ENCODE measurements around the gene SAPCD1. TPM values are rescaled to one million over a fixed set of nuclear protein-coding genes. Genes with fewer than 3 reads are reported as not detected.
"Not testable (repeated sequence)": the region's sequence is repeated elsewhere in the genome, so short reads cannot be mapped to it uniquely, and the experiment has no call there.

The SAPCD1 gene
- total and polyA plus RNA-seq, 10 donors, result 3.6 to 14.2 (median 6.4) TPM; not detected in 1

- intact Hi-C loops (cut with DNase I; ENCODE audit: low total_unique reads), result loop anchor here (10.0 kb wide), 1 partner anchor 61 kb away; the partner anchor contains the start of gene CLIC1
- DNase-seq, result peak; percentile 99
- Histone ChIP-seq H3K4me3 (peak within 1 kb of the TSS; percentile 74 to 98 (median 90)), H3K9me3 (no peaks in the 10 kb centered on the region), H3K27ac (peak within 1 kb of the TSS; percentile 91 to 100 (median 96)), H3K36me3 (peaks cover 0 to 26% (median 14%) of the 10 kb centered on the region in 6 donors), H3K27me3 (replicated peaks in 1 of 7) (no peaks in the 10 kb centered on the region), H3K4me1 (peaks cover 18 to 77% (median 57%) of the 10 kb centered on the region in 6 donors)
- WGBS, 5 donors, result 1 to 2% (median 1%) methylated on average over 22 to 75 of the region's 75 CpGs
- TF ChIP-seq POLR2AphosphoS5 (IDR thresholded peaks at IDR 0.05) (peak; percentile 79 to 90 (median 83)), POLR2A (IDR thresholded peaks at IDR 0.05) (peak in 1 of 3 donors; percentile 58)
- TF ChIP-seq, protein P1, sequence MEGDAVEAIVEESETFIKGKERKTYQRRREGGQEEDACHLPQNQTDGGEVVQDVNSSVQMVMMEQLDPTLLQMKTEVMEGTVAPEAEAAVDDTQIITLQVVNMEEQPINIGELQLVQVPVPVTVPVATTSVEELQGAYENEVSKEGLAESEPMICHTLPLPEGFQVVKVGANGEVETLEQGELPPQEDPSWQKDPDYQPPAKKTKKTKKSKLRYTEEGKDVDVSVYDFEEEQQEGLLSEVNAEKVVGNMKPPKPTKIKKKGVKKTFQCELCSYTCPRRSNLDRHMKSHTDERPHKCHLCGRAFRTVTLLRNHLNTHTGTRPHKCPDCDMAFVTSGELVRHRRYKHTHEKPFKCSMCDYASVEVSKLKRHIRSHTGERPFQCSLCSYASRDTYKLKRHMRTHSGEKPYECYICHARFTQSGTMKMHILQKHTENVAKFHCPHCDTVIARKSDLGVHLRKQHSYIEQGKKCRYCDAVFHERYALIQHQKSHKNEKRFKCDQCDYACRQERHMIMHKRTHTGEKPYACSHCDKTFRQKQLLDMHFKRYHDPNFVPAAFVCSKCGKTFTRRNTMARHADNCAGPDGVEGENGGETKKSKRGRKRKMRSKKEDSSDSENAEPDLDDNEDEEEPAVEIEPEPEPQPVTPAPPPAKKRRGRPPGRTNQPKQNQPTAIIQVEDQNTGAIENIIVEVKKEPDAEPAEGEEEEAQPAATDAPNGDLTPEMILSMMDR (IDR thresholded peaks at IDR 0.05 in 8 of 11, conservative IDR thresholded peaks at IDR 0.05 in 3 of 11), result peak; percentile 83 to 98 (median 93)
Measured at GRCh38 chr6:31795616-31796298, 33.3 kb downstream of the SAPCD1 start, which contains the start of gene VARS1. Gene VARS1 (minus strand): TSS chr6:31795752. CDS start chr6:31795217, 535 bp downstream.

- H3K27me3 ChIP-seq (replicated peaks in 1 of 7), result no peaks in the 10 kb centered on the region
- TF ChIP-seq, protein P1 (IDR thresholded peaks at IDR 0.05 in 8 of 11, conservative IDR thresholded peaks at IDR 0.05 in 3 of 11), result no peak
- TF ChIP-seq POLR2A (IDR thresholded peaks at IDR 0.05) (no peak), POLR2AphosphoS5 (IDR thresholded peaks at IDR 0.05) (no peak)
- no peak for DNase-seq
- intact Hi-C loops (cut with DNase I; ENCODE audit: low total_unique reads), result loop anchor here (10.0 kb wide), 1 partner anchor 62 kb away; the partner anchor contains the start of gene CLIC1
- WGBS, 5 donors, result 84 to 98% (median 97%) methylated on average over 2 of the region's 2 CpGs
- H3K36me3 ChIP-seq, result peaks cover 0 to 24% (median 10%) of the 10 kb centered on the region in 6 donors
- H3K4me3 ChIP-seq, result no peak overlapping the region
- H3K4me1 ChIP-seq, result peaks cover 18 to 65% (median 49%) of the 10 kb centered on the region in 6 donors
- H3K9me3 ChIP-seq, result no peaks in the 10 kb centered on the region
- peak overlapping the region; percentile 67 to 100 (median 95) for H3K27ac ChIP-seq
Measured at GRCh38 chr6:31796993-31797385, 34.5 kb downstream of the SAPCD1 start.

DNA sequence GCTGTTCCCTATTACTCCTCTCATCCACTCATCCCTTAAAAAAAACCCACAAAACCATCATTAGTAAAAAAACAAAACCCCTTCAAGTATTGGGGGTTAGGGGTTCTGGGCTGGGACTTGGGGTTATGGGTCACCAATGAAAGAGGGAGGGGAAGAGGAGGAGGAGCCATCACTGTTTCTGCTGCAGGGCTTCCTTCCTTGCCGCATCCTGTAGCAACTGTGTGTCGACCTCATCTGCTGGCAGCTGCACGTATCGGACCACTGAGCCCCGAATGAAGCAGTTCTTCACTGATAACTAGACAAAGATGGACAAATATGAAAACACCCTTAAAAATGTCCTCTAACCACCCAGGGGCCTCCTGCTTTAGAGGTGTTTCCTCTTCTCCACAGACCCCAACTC, 35.1 kb downstream of the SAPCD1 start:
- TF ChIP-seq POLR2A (IDR thresholded peaks at IDR 0.05) (peak in 1 of 3 donors; percentile 25), POLR2AphosphoS5 (IDR thresholded peaks at IDR 0.05) (peak in 2 of 3 donors; percentile 69 to 81)
- TF ChIP-seq, protein P1 (IDR thresholded peaks at IDR 0.05 in 8 of 11, conservative IDR thresholded peaks at IDR 0.05 in 3 of 11), result no peak
- H3K36me3 ChIP-seq, result peaks cover 0 to 24% (median 12%) of the 10 kb centered on the region in 6 donors
- no peaks in the 10 kb centered on the region for H3K27me3 ChIP-seq (replicated peaks in 1 of 7)
- H3K9me3 ChIP-seq, result no peaks in the 10 kb centered on the region
- peaks cover 18 to 60% (median 49%) of the 10 kb centered on the region in 6 donors for H3K4me1 ChIP-seq
- WGBS, 5 donors, result 13 to 19% (median 16%) methylated on average over 5 of the region's 5 CpGs
- H3K27ac ChIP-seq, result peak overlapping the region; percentile 67 to 100 (median 95)
- H3K4me3 ChIP-seq, result no peak overlapping the region
- peak; percentile 83 for DNase-seq
- intact Hi-C loops (cut with DNase I; ENCODE audit: low total_unique reads), result loop anchor here (10.0 kb wide), 1 partner anchor 63 kb away; the partner anchor contains the start of gene CLIC1

DNA sequence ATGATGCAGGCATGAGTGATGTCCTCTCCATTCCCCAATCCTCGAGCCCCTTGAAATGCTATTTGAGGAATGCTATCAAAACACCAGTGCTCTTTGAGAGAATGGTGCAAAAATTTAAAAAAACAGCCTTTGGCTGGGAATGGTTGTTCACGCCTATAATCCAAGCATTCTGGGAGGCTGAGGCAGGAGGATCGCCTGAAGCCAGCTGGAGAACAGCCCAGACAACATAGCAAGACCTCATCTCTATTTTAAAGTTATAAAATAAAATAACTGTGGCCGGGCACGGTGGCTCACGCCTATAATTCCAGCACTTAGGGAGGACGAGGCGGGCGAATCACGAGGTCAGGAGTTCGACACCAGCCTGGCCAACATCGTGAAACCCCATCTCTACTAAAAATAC, 37.3 kb downstream of the SAPCD1 start:
- WGBS, 5 donors, result 91 to 96% (median 94%) methylated on average over 12 of the region's 12 CpGs
- Histone ChIP-seq H3K36me3 (peaks cover 0 to 36% (median 14%) of the 10 kb centered on the region in 6 donors), H3K27me3 (replicated peaks in 1 of 7) (no peaks in the 10 kb centered on the region), H3K9me3 (no peaks in the 10 kb centered on the region), H3K4me3 (no peak overlapping the region), H3K27ac (no peak overlapping the region), H3K4me1 (peaks cover 10 to 60% (median 33%) of the 10 kb centered on the region in 6 donors)
- TF ChIP-seq, protein P1 (IDR thresholded peaks at IDR 0.05 in 8 of 11, conservative IDR thresholded peaks at IDR 0.05 in 3 of 11), result no peak
- TF ChIP-seq POLR2A (IDR thresholded peaks at IDR 0.05), result no peak
- no peak for TF ChIP-seq POLR2AphosphoS5 (IDR thresholded peaks at IDR 0.05)
- intact Hi-C loops (cut with DNase I; ENCODE audit: low total_unique reads), result loop anchor here (10.0 kb wide), 1 partner anchor 65 kb away; the partner anchor contains the start of gene CLIC1
- peak; percentile 43 for DNase-seq

DNA sequence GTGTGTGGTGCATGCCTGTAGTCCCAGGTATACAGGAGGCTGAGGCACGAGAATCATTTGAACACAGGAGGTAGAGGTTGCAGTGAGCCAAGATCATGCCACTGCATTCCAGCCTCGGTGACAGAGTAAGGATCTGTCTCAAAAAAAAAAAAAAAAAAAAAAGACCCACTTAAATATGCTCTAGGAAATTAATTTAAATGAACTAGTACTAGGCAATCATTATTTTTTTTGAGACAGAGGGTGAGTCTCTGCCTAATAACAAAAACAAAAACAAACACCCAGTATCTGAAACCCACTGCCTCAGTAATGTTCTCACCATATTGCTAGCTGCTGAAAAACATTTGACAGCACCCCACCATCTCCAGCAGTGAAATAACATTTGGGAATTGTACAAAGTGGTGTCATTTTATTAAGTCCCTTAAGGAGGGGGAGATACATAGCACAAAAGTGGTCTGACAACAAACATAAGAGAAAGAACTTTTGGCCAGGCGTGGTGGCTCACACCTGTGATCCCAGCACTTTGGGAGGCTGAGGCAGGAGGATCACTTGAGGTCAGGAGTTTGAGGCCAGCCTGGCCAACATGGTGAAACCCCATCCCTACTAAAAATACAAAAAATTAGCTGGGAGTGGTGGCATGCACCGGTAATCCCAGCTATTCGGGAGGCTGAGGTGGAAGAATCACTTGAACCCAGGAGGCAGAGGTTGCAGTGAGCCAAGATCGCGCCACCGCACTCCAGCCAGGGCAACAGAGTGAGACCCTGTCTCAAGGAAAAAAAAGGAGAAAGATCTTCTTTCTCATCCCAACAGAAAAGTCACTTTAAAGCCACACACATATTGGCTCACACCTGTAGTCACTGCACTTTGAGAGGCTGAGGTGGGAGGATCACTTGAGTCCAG, 38.8 kb downstream of the SAPCD1 start:
- H3K9me3 ChIP-seq; intact Hi-C loops (cut with DNase I; ENCODE audit: low total_unique reads); H3K27me3 ChIP-seq (replicated peaks in 1 of 7); H3K27ac ChIP-seq; H3K4me3 ChIP-seq: not testable (repeated sequence)
- H3K4me1 ChIP-seq, result peaks cover 17 to 65% (median 39%) of the 10 kb centered on the region in 6 donors
- WGBS, 5 donors, result 93 to 99% (median 95%) methylated on average over 8 of the region's 8 CpGs
- H3K36me3 ChIP-seq, result peaks cover 0 to 36% (median 14%) of the 10 kb centered on the region in 6 donors
- peak; percentile 25 for DNase-seq
